Measurements from ENCODE around the gene KIF9.
"Not testable (repeated sequence)": the region's sequence is repeated elsewhere in the genome, so short reads cannot be mapped to it uniquely, and the experiment has no call there.

Gene KIF9, protein sequence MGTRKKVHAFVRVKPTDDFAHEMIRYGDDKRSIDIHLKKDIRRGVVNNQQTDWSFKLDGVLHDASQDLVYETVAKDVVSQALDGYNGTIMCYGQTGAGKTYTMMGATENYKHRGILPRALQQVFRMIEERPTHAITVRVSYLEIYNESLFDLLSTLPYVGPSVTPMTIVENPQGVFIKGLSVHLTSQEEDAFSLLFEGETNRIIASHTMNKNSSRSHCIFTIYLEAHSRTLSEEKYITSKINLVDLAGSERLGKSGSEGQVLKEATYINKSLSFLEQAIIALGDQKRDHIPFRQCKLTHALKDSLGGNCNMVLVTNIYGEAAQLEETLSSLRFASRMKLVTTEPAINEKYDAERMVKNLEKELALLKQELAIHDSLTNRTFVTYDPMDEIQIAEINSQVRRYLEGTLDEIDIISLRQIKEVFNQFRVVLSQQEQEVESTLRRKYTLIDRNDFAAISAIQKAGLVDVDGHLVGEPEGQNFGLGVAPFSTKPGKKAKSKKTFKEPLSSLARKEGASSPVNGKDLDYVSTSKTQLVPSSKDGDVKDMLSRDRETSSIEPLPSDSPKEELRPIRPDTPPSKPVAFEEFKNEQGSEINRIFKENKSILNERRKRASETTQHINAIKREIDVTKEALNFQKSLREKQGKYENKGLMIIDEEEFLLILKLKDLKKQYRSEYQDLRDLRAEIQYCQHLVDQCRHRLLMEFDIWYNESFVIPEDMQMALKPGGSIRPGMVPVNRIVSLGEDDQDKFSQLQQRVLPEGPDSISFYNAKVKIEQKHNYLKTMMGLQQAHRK

DNA sequence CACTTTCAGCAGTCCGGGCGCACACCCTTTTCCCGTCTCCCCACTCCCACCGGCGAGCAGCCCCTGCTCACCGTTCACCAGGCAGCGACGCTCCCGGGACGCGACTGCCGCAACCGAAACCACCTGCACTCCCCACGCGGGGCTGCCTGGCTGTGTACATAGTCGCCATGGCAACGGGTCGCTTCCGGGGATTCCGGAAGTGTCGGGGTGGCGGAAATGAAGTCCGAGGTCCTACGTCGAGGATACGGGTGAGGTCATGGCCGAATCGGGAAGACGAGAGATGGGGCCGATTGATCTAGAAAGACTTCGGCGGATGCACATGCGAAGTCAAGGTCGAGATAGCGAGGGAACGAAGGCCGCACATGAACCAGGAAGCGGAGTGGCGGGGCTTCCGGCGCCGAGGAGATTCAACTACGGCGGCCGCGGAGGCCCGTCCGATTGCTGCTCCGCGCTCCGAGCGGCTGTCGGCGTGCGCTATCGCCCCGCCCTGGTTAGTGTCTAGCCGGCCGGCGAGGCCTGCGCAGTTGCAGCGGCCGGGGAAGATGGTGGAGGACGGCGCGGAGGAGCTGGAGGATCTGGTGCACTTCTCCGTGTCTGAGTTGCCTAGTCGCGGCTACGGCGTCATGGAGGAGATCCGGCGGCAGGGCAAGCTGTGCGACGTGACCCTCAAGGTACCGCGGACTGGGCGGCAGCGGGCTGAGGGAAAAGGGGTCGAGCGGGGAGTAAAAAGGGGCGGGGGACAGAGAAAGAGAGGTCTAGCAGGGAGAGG is at the start of gene KIF9, which contains the start of gene KLHL18:
Gene KIF9 (minus strand): TSS at position 376 of the 769 bp plus-strand sequence. CDS start 5,425 bp downstream, outside the sequence.
Gene KLHL18 (plus strand): TSS at position 521 of the 769 bp plus-strand sequence. CDS start 22 bp downstream, at position 543.
- DNase-seq: peak; percentile 18

DNA sequence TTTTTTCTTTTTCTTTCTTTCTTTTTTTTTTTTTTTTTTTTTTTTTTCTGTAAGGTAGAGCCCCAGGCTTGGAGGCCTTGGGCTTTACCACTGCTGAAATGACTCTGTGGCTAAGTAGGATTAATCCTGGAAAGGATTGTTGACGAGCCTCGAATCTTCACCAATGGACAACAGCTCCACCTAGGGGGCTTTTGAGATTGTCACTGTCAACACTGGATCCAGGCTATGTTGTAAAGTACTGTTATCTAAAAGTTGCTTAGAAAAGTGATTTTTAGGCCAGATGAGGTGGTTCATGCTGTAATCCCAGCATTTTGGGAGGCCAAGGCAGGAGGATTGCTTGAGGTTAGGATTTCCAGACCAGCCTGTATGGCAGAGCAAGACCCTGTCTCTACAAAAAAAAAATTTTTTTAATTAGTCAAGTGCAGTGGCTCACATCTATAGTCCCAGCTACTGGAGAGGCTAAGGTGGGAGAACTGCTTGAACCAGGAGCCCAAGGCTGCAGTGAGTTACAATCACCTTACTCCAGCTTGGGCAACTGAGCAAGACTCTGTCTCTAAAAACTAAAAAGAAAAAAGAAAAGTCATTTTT is 41.8 kb upstream of the KIF9 start:
- DNase-seq: no peak

DNA sequence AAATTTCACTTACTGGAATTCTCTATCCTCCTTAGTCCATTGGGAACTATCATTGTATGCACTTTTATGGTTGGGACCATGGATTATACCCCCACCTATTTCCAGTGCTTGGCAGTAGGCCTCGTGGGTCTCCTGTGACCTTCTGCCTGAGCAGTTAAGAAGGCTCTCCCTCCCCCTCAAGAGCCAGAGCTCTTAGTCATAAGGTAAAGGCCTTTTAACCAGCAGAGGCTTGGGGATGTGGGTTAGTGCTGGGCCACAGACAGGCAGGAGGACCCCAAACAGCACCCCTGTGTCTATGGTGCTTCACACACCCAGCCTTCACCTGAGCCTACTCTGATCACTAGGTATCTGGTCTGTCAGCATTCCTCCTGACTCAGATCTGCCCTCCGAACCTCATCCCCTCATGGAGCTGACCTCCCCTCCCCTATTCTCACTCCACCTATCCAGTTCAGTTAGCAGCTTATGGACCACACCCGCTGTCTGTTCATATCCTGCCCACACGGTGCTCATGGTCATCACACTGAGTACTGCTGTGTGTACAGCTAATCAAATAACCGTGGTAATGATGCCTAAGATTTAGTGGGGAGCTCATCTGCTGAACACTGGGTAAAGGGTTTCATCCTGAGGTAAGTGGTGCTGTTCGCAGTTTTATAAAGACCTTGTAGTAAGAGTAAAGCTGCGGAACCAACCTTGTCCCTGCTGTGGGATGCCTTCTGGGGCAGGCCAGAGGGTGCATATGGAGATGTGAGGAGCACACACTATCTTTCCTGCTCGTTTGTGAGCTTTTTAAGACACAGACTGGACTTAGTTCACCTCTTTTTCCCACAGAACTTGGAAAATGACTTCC is 41.1 kb upstream of the KIF9 start:
- DNase-seq: no peak

DNA sequence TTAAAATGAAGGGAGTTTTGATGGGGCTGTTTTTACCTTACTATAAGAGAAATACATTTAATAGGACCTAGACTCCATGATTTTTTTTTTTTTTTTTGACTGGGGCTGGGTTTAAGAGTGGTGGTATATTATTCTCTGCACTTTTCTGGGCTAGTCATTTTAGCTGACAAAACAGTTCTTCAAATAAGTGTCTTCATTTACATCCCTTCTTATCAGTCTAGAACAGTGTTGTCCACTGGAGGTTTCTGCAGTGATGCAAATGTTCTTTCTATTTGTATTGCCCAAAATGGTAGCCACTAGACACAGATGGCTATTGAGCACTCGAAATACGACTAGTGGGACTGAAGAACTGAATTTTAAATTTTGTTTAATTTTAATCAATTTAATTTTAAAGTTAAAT is 37.4 kb upstream of the KIF9 start:
- DNase-seq: no peak

DNA sequence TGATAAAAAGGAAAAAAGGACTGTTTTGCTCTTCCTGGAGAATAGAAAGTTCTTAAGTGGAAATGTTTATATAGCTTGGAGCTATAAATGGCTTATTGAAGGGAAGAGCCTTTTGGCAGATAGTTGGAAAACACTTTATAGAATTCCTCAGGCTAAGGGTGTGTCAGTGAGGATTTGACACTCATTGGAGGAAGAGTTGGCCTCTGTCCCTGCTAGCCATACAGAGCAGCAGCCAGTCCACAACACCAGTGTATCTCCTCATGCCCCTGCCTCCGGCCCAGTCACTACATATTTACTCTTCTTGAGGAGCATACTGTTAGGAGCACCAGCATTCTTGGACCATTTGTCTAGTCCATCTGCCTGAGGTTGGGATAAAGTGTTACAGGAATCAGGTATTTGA is 36.3 kb upstream of the KIF9 start:
- DNase-seq: no peak

DNA sequence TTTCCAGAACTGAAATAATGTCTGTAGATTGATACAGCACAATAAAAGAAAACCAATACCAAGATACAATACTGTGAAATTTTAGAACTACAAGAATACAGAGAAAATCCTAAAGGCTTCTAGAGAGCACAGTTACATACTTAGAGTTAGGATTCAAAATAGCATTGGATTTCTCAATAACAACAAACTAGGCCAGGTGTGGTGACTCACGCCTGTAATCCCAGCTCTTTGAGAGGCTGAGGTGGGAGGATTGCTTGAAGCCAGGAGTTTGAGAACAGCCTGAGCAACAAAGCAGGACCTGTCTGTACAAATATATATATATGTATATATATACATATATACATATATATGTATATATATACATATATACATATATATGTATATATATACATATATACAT is 33.6 kb upstream of the KIF9 start:
- DNase-seq: not testable (repeated sequence)

DNA sequence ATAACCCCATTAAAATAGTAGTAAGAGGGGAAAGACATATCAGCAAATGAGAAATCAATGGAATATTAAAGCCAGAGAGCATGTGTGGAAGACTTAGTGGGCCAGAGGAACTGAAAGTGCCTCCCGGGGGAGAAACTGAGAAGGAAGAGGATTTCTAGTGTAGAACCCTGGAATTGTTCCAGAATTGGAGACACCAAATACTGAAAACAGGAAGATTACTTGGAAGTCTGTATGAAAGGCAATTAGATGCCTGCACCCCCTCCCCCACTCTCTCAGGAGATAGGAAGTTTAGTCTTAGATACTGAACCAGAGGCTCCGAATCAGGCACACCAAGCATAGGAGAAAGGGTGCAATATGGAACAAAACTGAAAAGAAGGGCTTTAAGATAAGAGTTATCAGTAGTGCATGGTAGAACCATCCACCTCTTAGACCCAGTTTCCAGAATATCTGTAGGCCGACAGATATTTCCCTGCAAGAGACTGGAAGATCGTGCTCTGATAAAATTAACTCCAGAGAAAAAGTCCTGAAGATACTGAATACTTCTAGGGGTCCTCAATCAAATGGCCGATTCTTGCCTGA is 32.6 kb upstream of the KIF9 start:
- DNase-seq: no peak

DNA sequence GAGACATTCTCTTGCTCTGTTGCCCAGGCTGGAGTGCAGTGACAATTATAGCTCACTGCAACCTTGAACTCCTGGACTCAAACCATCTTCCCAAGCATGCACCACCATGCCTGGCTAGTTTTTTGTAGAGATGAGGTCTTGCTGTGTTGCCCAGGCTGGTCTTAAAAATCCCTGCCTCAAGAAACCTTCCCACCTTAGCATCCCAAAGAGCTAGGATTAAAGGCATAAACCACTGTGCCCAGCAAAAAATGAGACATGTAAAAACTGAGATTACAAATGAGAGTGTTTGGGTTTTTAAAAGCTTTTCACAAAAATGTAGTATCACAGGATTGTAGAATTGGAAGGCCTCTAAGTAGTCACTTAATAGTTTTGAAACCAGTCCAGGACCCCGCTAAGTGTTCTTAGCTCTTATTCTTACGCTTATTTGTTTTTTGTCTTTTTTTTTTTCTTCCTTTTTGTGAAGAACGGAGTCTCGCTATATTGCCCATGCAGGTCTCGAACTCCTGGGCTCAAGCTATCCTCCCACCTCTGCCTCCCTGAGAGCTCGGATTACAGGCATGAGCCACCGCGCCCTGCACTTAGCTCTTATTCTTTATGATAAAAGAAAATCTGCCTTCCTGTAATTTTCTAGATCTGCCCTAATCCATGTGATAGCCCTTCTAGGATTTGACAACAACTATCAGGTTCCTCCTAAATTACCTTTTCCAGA is 31.6 kb upstream of the KIF9 start:
- DNase-seq: no peak

DNA sequence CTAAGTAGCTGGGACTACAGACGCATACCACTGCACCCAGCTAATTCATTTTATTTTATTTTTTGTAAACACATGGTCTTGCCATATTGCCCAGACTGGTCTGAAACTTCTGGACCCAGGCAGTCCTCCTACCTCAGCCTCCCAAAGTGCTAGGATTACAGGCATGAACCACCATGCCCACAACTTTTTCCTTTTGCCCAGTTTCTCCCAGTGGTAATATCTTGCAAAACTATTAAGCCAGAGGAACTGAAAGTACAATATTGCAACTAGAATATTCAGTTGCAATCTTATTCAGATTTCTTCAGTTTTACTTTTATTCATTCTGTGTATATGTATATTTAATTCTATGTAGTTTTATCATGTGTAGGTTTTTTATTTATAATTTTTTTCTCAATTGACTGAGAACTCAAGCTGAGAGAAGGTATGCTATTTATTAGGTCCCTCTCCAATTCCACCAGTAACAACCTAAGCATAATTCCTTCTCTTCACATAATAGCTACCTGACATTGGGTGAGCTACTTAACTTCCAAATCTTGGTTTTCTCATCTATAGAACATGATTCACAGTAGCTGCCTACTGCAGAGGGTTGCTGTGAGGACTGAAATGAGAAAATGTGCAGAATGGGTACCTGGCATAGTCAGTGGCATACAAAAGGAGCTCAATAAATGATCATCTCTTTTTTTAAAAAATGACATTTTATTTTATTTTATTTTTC is 30.9 kb upstream of the KIF9 start:
- no peak for DNase-seq

DNA sequence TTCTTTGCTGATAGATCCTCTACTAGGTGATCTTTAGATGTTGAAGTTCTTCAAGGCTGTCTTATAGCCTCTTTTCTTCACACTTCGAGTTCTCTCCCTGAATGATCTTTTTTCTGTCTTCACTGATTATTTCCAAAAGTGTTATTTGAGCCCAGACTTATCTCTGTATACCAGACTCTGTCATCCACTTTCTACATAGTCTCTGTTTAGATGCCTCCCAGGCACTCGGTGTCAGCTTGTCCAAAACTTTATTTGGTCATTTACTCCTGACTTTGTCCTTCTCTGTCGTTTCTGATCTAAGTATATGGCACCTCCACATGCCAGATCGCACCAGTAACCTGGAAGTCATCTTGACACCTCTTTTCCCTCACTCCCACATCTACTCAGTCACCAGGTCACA is 27.8 kb upstream of the KIF9 start:
- DNase-seq: no peak

DNA sequence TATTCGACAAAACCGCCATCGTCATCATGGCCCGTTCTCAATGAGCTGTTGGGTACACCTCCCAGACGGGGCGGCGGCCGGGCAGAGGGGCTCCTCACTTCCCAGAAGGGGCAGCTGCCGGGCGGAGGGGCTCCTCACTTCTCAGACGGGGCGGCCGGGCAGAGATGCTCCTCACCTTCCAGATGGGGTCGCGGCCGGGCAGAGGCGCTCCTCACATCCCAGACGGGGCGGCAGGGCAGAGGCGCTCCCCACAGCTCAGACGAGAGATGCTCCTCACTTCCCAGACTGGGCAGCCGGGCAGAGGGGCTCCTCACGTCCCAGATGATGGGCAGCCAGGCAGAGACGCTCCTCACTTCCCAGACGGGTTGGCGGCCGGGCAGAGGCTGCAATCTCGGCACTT is 26.6 kb upstream of the KIF9 start:
- DNase-seq: not testable (repeated sequence)

DNA sequence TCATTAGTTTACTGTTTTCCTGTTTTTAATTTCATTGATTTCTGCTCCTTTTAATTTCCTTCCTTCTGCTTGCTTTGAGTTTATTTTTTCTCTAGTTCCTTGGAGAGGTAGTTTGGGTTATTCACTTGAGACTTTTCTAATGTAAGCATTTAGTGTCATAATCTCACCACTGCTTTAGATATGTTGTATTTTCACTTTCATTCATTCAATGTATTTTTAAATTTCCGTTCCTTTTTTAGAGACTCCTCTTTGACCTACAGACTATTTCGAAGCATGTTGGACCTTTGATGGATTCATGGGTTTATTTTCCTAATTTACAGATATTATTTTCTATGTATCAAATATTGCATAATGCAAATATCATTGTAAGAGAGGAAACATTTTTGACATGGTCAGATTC is 23.4 kb upstream of the KIF9 start:
- DNase-seq: no peak

DNA sequence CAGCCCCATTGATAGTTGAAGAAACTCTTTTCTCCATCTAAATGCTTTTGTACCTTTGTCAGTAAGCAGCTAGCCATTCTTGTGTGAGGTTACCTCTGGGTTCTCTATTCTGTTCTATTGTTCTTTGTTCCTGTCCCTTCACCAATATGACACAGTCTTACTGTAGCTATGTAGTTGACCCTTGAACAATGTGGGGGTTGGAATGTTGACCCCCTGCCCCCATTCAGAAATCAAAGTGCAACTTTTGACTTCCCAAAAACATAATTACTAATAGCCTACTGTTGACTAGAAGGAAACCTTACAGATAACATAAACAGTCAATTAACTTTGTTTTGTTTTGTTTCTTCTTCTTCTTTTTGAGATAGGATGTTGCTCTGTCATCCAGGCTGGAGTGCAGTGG is 18.9 kb upstream of the KIF9 start:
- DNase-seq: no peak

DNA sequence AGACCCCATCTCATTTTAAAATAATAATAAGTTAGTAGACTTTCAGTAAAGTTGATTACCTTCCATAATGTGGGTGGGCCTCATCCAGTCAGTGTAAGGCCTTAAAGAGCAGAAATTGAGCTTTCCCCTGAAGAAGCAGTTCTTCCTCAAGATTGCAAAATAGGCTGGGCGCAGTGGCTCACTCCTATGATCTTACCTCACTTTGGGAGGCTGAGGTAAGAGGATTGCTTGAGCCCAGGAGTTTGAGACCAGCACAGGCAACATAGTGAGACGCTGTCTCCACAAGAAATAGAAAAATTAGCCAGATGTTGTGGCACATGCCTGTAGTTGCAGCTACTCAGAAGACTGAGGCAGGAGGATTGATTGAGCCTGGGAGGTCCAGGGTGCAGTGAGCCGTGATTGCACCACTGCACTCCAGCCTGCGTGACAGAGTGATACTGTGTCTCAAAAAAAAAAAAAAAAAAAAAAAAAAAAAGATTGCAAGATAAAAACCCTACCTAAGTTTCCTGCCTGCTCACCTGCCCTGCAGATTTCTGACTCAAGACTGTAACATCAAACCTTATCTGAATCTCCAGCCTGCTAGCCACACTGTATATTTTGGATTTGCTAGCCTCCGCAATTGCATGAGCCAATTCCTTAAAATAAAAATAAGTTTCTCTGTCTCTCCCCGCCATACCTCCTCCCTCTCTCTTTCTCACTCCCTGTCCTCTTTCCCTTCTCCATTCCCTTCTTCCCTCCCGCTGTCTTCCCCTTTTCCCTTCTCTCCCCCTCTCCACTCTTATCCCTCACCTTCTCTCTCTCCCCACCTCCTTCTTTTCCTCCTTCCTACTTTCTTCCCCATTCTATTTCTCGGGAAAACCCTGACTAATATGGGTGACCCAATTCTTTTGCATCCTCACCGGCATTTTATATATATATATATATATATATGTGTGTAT is 17.1 kb upstream of the KIF9 start:
- no peak for DNase-seq

DNA sequence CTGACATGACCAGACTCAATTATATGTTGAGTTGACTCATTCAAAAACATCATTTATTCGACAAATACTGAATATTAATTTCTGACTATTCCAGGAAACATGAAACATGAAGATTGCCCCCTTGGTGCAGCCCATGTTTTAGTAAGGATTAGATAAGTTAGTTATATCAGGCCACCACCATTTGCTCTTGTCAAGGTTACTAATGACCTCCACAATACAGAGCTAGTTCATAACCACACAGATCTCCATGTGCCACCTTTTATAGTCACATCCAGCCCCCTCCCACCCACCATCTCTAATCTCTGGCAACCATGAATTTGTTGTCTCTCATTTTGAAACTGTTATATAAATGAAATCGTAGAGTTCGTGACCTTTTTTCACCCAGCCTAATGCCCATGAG is 15.8 kb upstream of the KIF9 start:
- no peak for DNase-seq

DNA sequence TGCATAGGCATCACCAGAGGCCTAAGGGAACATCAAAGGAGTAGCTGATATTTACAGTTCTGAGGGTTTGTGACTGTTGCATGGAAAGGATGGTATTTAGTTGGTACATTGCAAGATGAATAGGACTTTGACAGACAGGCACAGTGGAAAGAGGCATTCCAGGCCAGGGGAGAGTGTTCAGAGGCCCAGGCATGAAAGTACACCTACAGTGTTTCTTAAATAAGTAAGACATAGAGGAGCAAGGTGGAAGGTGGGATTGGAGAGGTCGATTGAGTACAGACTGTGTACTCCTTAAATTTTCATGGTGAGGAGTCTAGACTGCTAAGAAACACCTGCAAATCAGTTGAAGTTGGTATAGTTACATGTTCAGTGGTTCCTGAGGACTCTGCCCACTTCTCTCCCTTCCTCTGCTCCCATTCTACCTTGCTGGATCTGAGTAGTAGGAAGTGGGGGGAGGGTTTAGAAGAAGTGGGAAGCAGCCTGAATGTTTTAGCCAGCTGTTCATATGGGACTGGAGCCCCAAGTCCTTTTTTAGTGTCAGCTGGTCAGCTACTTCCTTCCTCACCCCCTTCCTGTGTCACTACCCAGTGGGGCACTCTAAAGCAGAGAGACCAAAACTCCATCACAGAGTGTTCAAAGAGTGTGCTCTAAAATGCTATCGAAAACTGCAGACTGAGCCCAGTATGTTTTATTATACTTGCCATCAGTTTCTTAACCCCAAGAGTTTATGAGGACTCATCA is 14.1 kb upstream of the KIF9 start:
- no peak for DNase-seq

DNA sequence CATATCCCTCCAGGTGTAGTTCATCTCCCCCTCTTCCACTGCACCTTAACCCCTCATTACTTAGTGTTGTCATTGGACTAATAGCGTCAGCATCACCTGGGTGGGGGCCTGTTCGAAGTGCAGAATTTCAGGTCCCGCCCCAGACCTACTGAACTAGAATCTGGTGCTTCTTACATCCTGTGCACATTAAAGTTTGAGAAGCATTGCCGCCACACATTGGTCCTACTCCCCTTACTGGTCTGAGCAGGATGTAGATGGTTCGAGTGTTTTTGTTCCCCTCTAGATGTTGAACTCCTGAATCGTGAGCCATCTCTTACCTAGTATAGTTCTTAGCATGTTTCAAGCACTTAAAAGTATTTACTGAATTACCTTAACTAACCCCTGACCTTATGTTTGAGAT is 13.4 kb upstream of the KIF9 start:
- DNase-seq: no peak

DNA sequence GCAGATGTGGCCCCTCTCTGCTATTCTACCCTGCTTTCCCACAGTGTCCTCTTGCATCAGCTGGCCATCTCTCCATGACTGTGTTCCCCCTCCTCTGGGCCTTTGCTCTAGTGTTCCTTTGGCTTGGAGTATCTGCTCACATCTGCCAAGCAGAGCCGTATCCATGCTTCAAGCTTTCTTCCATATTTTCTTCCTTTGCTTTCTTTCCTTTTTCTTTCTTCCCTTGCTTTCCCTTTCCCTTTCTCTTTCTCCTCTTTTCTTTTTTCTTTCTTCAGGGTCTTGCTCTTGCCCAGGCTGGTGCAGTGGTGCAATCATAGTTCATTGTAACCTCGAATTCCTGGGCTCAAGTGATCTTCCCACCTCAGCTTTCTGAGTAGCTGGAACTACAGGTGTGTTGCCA is 12.7 kb upstream of the KIF9 start:
- no peak for DNase-seq

Data from NCI-H1436 treated with DMSO at 0.1 percent for 48 hours (cell line).